Brain pericyte (primary cell): ENCODE results near the gene RHO.

Source experiments
- DNase-seq: peaks from one replicate; pipeline ENCODE4 v3.0.0-alpha.2; 2012; ENCODE audit warnings: low read depth, low spot score

The RHO gene

DNA sequence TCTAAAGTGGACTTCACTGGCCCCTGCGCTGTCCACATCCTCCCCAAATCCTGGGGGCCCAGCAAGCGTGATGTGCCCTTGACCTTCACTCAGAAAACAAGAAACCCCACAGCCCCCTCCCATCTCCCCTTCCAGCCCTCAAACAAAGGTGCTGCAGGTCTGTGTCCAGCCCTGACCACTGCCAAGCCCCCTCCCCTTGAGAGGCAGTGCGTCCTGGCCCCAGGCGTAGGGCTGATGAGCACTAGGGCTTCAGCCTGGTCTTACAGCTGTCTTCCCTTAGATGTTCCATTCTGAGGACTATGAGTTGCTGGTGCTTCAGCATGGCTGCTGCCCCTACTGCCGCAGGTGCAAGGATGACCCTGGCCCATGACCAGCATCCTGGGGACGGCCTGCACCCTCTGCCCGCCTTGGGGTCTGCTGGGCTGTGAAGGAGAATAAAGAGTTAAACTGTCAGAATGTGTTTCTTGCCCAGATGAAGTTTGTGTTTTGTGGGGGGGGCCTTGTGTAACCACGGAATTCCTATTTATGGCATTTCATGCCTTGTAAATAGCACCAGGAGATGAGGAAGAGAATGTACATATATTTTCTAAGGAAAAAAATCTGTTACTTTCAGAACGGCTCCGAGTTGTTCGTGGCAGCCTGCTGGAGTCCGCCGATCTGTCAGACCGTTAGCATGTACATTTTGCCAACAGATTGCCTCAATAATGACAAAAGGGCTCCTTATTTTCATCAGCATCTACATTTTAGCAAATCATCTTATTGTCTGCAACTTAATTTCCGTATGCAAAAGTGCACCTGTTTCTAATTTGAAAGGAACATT, 8.3 kb upstream of the RHO start:
- no peak for DNase-seq

DNA sequence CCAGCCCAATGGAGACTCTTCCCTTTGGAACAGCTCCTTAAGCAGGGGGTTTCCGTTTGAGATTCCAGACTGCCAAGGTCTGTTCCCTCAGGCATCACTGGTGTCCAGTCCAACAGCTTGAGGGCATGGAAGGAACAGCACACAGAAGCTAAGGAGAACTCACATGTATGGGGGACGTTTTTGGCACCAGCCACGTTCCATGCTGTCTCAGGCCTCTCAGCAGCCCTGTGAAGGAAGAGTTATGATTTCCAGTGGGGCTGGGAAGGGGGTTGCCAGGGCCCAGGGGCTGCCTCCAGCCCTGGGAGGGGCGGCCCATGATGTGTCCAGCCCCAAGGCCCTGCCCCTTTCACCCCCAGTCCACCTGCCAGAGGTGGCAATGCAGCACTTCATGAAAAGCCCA, 7.5 kb upstream of the RHO start:
- DNase-seq: no peak

DNA sequence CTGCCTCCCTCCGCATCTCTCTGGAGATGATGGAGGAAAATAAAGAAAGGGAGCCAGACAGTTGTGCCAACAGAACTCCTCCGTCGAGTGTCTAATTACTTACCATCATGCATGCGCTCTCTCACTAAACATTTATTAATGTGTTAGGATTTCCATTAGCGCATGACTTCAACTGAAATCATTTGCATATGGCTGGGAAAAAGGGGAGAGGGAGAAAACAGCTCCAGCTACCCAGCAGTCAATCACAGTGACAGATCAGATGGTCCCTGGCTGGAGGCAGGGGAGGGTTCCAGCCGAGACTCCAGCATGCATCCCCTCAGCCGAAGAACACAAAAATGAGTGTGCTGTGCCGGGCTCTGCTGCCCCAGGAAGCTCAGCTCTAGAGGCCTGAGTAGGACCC, 6.8 kb upstream of the RHO start:
- no peak for DNase-seq

DNA sequence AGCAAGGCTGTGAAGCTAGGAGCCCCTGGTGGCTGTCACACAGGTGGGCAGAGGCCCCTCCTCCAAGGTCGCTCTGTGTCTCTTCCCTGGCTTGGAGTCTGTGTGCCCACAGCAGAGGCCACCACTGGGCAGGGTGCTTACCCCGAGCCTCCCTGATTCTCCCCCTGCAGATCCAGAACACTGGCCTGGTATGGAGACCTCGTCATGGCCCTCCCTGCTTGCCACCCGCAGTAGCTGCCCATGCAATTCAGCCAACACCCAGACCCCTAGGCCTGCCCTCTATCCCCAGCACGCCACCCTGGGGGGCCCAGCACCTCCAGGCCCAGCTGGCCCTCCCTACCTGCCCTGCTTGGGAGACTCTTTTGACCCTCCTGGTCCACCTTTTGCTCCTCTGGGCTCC, 5.5 kb upstream of the RHO start:
- DNase-seq: no peak

DNA sequence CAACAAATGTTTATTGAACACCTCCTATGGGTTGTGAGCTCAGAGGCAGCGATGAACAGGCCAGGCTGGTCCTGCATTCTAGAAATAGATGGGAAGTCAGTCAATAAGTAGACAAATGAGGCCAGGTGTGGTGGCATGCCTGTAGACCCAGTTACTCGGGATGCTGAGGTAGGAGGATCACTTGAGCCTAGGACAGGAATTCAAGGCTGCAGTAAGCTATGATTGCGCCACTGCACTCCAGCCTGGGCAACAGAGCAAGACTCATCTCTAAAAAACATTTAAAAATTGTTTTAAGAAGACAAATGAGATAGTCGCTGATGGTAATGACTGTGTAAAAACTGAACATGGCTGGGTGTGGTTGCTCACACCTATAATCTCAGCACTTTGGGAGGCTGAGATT, 4.4 kb upstream of the RHO start:
- DNase-seq: no peak

DNA sequence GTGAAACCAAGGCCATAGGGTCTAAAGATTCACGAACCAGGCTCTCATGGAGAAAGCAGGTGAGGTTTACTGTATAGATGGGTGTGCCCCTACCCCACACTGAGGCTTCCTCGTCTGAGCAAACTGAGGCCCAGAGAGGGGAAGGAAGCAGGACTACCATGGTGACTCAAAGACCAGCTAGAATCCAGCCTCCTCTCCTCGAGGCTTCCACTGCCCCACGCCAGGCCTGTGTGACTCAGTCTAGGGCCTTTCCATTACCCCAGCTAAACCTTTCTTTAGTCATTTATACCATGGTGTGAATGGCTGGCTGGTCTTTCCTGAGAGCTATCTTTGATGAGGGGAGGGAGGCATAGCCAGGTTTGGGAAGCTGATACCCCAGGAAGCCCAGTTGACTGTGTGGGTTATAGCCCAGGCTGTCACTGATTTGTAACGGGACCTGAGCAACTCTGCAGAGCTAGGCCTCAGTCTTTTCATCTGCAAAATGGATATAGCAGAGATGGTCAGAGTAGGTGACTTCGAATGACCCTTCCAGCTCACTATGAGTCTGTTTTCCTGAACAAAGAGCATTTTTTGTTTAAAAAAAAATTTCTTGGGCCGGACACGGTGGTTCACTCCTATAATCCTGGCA, 3.0 kb upstream of the RHO start:
- no peak for DNase-seq

DNA sequence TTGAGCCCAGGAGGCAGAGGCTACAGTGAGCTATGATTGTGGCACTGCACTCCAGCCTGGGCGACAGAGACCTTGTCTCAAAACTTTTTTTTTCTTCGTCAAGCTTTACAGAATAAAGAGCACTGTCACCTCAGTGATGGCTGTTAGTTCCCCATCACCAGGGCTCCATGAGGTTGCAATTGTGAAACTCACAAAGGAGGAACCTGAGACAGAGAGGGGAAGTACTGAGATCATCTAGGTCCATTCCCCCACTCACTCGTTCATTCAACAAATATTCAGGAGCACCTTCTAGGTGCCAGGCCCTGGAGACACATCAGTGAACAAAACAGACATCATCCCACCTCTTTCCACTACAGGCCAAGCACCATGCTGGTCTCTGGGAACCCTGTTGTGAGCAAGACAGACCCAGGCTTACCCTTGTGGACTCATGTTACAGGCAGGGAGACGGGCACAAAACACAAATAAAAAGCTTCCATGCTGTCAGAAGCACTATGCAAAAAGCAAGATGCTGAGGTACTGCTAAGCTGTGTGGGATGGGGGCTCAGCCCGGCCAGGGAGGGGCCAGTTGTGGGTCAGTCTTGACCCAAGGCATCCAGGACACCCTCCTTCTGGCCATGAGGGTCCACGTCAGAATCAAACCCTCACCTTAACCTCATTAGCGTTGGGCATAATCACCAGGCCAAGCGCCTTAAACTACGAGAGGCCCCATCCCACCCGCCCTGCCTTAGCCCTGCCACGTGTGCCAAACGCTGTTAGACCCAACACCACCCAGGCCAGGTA, 2.1 kb upstream of the RHO start:
- peak; percentile 66 for DNase-seq

DNA sequence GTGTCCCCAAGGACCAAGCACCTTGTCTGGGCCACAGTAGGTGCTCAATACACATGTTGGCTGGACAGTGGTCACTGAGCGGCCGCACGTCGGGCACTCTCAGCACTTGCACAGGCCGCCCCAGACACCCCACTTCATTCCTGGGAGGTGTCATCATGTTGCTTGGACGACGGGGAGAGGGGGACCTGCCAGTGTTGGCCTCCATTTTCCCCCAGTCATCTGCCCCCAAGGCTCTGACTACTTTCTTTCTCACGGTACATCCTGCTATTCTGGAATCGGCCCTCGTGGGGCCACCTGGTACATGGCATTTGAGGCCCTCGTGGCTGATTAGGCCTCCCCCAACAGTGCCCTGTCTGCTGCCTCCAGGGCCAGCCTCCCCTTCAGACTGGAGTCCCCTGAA, 1.2 kb upstream of the RHO start:
- DNase-seq: no peak

DNA sequence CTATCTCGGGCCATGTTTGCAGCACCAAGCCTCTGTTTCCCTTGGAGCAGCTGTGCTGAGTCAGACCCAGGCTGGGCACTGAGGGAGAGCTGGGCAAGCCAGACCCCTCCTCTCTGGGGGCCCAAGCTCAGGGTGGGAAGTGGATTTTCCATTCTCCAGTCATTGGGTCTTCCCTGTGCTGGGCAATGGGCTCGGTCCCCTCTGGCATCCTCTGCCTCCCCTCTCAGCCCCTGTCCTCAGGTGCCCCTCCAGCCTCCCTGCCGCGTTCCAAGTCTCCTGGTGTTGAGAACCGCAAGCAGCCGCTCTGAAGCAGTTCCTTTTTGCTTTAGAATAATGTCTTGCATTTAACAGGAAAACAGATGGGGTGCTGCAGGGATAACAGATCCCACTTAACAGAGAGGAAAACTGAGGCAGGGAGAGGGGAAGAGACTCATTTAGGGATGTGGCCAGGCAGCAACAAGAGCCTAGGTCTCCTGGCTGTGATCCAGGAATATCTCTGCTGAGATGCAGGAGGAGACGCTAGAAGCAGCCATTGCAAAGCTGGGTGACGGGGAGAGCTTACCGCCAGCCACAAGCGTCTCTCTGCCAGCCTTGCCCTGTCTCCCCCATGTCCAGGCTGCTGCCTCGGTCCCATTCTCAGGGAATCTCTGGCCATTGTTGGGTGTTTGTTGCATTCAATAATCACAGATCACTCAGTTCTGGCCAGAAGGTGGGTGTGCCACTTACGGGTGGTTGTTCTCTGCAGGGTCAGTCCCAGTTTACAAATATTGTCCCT, 1.2 kb downstream of the RHO start:
- DNase-seq: no peak

DNA sequence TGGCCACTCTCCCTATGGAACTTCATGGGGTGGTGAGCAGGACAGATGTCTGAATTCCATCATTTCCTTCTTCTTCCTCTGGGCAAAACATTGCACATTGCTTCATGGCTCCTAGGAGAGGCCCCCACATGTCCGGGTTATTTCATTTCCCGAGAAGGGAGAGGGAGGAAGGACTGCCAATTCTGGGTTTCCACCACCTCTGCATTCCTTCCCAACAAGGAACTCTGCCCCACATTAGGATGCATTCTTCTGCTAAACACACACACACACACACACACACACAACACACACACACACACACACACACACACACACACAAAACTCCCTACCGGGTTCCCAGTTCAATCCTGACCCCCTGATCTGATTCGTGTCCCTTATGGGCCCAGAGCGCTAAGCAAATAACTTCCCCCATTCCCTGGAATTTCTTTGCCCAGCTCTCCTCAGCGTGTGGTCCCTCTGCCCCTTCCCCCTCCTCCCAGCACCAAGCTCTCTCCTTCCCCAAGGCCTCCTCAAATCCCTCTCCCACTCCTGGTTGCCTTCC, 1.9 kb downstream of the RHO start:
- DNase-seq: no peak

DNA sequence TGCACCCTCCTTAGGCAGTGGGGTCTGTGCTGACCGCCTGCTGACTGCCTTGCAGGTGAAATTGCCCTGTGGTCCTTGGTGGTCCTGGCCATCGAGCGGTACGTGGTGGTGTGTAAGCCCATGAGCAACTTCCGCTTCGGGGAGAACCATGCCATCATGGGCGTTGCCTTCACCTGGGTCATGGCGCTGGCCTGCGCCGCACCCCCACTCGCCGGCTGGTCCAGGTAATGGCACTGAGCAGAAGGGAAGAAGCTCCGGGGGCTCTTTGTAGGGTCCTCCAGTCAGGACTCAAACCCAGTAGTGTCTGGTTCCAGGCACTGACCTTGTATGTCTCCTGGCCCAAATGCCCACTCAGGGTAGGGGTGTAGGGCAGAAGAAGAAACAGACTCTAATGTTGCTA, 2.4 kb downstream of the RHO start:
- DNase-seq: no peak

DNA sequence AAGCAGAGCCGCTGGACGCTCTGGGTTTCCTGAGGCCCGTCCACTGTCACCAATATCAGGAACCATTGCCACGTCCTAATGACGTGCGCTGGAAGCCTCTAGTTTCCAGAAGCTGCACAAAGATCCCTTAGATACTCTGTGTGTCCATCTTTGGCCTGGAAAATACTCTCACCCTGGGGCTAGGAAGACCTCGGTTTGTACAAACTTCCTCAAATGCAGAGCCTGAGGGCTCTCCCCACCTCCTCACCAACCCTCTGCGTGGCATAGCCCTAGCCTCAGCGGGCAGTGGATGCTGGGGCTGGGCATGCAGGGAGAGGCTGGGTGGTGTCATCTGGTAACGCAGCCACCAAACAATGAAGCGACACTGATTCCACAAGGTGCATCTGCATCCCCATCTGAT, 3.3 kb downstream of the RHO start:
- DNase-seq: no peak

DNA sequence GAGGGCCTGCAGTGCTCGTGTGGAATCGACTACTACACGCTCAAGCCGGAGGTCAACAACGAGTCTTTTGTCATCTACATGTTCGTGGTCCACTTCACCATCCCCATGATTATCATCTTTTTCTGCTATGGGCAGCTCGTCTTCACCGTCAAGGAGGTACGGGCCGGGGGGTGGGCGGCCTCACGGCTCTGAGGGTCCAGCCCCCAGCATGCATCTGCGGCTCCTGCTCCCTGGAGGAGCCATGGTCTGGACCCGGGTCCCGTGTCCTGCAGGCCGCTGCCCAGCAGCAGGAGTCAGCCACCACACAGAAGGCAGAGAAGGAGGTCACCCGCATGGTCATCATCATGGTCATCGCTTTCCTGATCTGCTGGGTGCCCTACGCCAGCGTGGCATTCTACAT, 3.8 kb downstream of the RHO start:
- DNase-seq: no peak

DNA sequence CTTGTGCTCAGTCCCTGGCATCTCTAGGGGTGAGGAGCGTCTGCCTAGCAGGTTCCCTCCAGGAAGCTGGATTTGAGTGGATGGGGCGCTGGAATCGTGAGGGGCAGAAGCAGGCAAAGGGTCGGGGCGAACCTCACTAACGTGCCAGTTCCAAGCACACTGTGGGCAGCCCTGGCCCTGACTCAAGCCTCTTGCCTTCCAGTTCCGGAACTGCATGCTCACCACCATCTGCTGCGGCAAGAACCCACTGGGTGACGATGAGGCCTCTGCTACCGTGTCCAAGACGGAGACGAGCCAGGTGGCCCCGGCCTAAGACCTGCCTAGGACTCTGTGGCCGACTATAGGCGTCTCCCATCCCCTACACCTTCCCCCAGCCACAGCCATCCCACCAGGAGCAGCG, 5.0 kb downstream of the RHO start:
- no peak for DNase-seq

DNA sequence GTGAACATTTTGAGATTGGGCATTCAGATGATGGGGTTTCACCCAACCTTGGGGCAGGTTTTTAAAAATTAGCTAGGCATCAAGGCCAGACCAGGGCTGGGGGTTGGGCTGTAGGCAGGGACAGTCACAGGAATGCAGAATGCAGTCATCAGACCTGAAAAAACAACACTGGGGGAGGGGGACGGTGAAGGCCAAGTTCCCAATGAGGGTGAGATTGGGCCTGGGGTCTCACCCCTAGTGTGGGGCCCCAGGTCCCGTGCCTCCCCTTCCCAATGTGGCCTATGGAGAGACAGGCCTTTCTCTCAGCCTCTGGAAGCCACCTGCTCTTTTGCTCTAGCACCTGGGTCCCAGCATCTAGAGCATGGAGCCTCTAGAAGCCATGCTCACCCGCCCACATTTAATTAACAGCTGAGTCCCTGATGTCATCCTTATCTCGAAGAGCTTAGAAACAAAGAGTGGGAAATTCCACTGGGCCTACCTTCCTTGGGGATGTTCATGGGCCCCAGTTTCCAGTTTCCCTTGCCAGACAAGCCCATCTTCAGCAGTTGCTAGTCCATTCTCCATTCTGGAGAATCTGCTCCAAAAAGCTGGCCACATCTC, 6.1 kb downstream of the RHO start:
- no peak for DNase-seq

DNA sequence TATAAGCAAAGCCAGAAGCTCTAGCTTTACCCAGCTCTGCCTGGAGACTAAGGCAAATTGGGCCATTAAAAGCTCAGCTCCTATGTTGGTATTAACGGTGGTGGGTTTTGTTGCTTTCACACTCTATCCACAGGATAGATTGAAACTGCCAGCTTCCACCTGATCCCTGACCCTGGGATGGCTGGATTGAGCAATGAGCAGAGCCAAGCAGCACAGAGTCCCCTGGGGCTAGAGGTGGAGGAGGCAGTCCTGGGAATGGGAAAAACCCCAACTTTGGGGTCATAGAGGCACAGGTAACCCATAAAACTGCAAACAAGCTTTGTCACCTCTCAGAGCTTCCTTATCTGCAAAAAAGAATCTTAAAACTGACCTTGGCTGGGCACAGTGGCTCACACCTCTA, 6.6 kb downstream of the RHO start:
- no peak for DNase-seq

DNA sequence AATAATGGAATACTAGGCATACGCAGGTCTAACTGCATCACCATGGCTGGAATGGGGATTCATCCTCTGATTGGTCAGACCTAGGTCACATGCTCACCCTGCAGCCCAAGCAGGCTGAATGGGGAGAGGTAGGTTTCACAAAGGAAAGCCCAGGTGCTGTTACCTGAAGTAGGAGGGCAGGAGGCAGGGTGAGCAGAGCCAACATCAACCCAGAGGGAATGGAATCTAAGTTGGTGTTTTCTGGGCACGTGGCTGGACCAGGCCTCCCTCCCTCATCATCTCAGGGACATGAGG, 7.9 kb downstream of the RHO start:
- no peak for DNase-seq

DNA sequence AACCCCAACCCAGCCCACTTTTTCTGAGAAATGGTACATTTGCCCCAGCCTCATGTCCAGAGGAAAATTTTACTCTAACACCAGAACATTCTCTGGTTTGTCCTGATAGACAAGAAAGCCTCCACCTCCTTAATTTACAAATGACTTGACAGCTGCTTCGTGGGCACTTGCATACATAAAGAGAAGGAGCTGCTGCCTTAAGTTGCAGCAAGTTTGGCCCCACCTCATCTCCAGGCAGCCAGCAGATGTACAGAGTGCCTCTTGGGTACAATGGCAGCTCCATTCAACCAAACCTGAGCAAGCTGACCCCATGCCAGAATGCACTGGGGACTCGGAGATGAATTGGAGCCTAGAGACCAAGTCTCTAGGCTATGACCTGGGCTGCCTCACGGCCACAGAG, 8.4 kb downstream of the RHO start:
- DNase-seq: no peak

DNA sequence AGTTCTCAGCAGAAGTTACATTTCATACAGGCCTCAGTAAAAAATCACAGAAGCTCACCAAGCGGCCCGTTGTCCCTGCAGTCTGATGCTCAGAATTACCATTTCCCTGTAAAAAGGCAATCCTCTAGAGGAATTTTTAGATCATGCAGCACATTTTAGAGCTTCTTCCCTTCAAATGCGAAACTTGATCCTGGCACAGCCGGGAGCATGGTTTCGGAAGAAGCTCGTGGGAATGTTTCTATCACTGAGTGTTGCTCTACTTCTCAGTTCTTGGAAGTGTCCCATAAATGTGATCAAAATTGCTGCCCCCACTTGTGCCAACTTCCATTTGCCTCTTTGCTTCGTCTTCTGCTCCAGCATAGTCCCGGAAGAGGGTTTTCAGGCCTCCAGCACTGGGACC, 10.8 kb downstream of the RHO start:
- DNase-seq: no peak

DNA sequence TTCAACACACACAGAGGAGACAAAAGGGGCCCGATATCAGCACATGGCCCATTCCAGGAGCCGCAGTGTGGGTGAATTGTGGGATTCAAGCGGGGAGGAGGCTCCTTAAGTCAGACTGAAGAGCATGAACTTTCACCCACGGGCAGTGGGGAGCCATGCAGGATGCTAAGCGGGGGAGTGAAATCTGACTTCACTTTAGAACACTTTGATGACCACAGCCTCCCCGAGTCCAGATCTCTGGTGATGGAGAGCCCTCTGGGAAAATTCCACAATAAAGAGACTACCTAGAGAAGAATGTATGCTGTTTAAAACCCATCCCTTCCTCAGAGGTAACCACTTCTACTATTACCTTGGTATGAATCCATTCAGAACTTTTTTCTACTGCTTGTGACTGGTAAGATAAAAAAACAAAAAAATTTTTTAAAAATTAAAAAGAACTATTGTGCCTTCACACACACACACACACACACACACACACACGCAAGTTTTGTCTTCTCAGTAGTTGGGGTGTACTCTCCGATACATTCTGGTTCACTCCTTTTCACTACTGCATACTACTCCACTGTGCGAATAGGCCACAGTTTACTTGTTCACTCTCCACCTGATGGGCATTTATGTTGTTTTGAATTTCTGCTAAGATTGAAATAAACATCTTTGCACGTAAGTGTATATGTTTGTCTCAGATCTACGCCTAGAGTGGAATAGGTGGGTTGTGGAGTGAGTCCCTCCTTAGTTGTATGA, 12.5 kb downstream of the RHO start:
- DNase-seq: no peak

DNA sequence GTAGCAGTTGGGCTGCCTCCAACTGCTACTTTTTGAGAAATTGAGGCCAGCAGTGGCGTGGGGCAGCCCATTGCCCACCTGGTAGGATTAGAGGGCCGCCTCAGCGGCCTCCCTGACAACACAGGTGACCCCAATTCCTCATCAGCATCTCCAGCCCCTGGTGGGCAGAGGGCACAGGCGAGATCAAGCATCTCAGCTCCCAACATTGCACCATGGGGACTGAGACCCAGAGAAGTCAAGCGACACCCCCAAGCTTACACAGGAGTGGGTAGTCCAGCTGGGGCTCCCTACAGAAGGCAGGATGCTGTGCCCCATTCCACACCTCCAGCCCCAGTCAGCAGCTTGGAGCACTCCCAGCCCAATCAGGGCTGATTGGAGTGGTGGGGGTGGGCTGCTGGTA, 14.3 kb downstream of the RHO start:
- DNase-seq: no peak
